ENCODE data around the gene CLN5. TPM values are rescaled to one million over a fixed set of nuclear protein-coding genes. Genes with fewer than 3 reads are reported as not detected.

CLN5 gene
- total RNA-seq, 1 donor from 2014 or later = 38.2 TPM

DNA sequence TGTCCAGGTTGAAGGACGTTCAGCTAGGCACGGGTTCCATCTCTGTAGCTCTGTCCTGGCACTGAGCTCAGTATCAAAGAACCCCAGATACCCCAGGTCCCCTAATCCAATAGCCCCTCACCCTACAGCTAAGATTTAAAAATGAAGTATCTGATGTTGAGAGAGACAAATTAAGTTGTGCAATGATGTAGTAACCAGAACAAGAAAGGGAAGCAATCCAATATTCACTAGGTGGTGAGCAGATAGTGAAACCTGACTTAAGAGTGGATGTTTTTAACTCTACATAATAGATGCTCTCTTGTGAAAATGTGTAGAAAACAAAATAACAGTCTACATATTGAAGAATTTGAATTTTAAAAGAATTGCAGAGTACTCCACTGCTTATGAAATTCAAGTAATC is 41.8 kb upstream of the CLN5 start:
- ATAC-seq (no peak), DNase-seq (no peak)
- intact Hi-C loops (cut with DNase I) = no loop called here
- TF ChIP-seq, protein P1, sequence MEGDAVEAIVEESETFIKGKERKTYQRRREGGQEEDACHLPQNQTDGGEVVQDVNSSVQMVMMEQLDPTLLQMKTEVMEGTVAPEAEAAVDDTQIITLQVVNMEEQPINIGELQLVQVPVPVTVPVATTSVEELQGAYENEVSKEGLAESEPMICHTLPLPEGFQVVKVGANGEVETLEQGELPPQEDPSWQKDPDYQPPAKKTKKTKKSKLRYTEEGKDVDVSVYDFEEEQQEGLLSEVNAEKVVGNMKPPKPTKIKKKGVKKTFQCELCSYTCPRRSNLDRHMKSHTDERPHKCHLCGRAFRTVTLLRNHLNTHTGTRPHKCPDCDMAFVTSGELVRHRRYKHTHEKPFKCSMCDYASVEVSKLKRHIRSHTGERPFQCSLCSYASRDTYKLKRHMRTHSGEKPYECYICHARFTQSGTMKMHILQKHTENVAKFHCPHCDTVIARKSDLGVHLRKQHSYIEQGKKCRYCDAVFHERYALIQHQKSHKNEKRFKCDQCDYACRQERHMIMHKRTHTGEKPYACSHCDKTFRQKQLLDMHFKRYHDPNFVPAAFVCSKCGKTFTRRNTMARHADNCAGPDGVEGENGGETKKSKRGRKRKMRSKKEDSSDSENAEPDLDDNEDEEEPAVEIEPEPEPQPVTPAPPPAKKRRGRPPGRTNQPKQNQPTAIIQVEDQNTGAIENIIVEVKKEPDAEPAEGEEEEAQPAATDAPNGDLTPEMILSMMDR (IDR thresholded peaks at IDR 0.05) = no peak
- H3K4me3 ChIP-seq = no peak overlapping the region
- no peaks in the 10 kb centered on the region for H3K9me3 ChIP-seq
- no peak overlapping the region for H3K27ac ChIP-seq
- no peaks in the 10 kb centered on the region for H3K27me3 ChIP-seq (ENCODE audit: low read depth)
- H3K4me1 ChIP-seq = no peaks in the 10 kb centered on the region
- no peaks in the 10 kb centered on the region for H3K36me3 ChIP-seq

DNA sequence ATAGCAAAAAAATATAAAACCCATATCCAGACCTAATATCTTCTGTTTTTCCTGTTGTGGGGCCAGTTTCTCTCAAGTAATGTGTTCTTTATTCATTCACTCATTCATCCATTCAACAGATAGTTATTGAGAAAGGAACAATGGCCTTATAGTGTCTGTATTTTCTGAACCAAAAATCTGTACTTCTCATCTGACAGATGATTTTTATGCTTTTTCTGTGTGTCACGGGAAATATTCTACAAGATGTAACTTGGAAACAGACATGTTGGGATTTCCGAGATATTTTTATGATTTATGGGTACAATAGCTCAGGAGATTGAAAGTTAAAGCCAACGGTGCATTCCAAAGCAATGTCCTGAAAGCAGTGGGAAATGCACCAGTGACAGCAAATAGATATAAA is 37.9 kb upstream of the CLN5 start:
- Histone ChIP-seq H3K9me3 (no peaks in the 10 kb centered on the region), H3K4me3 (no peak overlapping the region), H3K36me3 (no peaks in the 10 kb centered on the region), H3K4me1 (no peaks in the 10 kb centered on the region), H3K27ac (no peak overlapping the region), H3K27me3 (ENCODE audit: low read depth) (no peaks in the 10 kb centered on the region)
- TF ChIP-seq, protein P1 (IDR thresholded peaks at IDR 0.05) = no peak
- intact Hi-C loops (cut with DNase I) = no loop called here
- ATAC-seq (no peak), DNase-seq (no peak)

DNA sequence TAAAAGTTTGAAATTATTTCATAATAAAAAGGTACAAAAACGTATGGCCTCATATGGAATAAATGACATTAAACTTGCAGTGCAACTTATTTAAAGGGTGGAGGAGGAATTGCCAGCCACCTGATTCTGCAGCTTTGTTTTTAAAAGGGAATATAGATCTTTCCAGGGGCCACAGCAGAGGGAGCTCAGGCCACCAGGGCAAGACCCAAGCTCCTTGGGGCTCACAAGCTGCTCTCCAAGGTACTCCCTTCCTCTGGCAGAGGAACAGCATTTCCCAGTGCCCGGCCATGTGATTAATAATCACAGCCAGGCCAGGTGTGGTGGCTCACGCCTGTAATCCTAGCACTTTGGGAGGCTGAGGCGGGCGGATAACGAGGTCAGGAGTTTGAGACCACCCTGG is 37.3 kb upstream of the CLN5 start:
- H3K4me3 ChIP-seq = no peak overlapping the region
- H3K36me3 ChIP-seq = no peaks in the 10 kb centered on the region
- ATAC-seq (no peak), DNase-seq (no peak)
- no peaks in the 10 kb centered on the region for H3K27me3 ChIP-seq (ENCODE audit: low read depth)
- no peaks in the 10 kb centered on the region for H3K4me1 ChIP-seq
- TF ChIP-seq, protein P1 (IDR thresholded peaks at IDR 0.05) = no peak
- no peak overlapping the region for H3K27ac ChIP-seq
- no peaks in the 10 kb centered on the region for H3K9me3 ChIP-seq
- intact Hi-C loops (cut with DNase I) = no loop called here

DNA sequence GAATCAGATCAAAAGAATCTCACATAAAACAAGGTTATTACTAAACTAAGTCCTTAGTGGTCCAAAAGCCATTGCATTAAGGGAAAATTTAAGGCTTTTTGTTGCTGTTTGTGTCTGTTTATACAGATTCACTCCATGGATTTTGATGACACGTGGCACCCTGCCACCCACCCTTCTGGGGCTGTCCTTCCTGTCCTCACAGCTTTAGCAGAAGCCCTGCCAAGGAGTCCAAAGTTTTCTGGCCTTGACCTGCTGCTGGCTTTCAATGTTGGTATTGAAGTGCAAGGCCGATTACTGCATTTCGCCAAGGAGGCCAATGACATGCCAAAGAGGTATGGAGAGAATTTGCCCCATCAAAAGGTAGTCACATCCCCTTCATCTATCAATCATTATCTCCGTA is 36.7 kb upstream of the CLN5 start:
- peaks cover 5% of the 10 kb centered on the region for H3K9me3 ChIP-seq
- no peak for DNase-seq
- H3K27me3 ChIP-seq (ENCODE audit: low read depth) = no peaks in the 10 kb centered on the region
- intact Hi-C loops (cut with DNase I) = no loop called here
- ATAC-seq = no peak
- no peak overlapping the region for H3K4me3 ChIP-seq
- H3K36me3 ChIP-seq = no peaks in the 10 kb centered on the region
- TF ChIP-seq, protein P1 (IDR thresholded peaks at IDR 0.05) = no peak
- H3K27ac ChIP-seq = no peak overlapping the region
- no peaks in the 10 kb centered on the region for H3K4me1 ChIP-seq

DNA sequence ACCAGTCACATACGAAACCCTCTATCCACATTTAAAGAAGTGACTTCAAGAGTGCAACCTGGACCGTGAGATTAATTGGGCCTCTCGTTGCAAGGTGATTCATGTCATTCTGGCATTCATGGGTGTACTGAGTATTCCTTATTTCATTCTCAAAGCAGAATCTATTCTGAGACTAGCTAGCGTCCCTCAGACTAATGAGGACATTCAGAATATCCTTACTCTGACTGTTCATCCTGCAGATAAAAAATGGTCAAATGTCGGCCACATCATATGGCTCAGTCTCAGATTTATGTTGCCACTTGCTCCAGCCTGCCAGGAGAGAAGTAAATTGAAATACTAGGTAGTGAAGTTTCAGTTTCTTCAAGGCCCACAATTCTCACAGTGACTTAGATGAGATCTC is 36.2 kb upstream of the CLN5 start:
- no peak for ATAC-seq
- Histone ChIP-seq H3K36me3 (no peaks in the 10 kb centered on the region), H3K4me1 (no peaks in the 10 kb centered on the region), H3K4me3 (no peak overlapping the region), H3K27me3 (ENCODE audit: low read depth) (no peaks in the 10 kb centered on the region), H3K27ac (no peak overlapping the region), H3K9me3 (peaks cover 5% of the 10 kb centered on the region)
- TF ChIP-seq, protein P1 (IDR thresholded peaks at IDR 0.05) = no peak
- intact Hi-C loops (cut with DNase I) = no loop called here
- DNase-seq = no peak
